Erythroblast (primary cell): ENCODE measurements around the gene KCNH1.

Experiments
- GATA1 ChIP-seq: IDR thresholded peaks from 2 replicates; pipeline ENCODE4 v1.6.1; 2011; ENCODE audit warnings: low read depth, mild to moderate bottlenecking, control low read depth, low read length, moderate library complexity
- POLR2A ChIP-seq: IDR thresholded peaks from 2 replicates; pipeline ENCODE4 v1.6.1; 2011; ENCODE audit warnings: mild to moderate bottlenecking, low read length

GRCh38 chr1:210905944-210906453 is 227.9 kb downstream of the KCNH1 start:
- no peak for TF ChIP-seq POLR2A
- TF ChIP-seq GATA1: no peak
